RKO (cell line): ENCODE data around the gene ANKRD65.
"Not testable (repeated sequence)": the region's sequence is repeated elsewhere in the genome, so short reads cannot be mapped to it uniquely, and the experiment has no call there.

Experiments
- DNase-seq: peaks from one replicate; pipeline ENCODE4 v3.0.0-alpha.2; 2016; ENCODE audit warnings: low spot score

ANKRD65 gene

DNA sequence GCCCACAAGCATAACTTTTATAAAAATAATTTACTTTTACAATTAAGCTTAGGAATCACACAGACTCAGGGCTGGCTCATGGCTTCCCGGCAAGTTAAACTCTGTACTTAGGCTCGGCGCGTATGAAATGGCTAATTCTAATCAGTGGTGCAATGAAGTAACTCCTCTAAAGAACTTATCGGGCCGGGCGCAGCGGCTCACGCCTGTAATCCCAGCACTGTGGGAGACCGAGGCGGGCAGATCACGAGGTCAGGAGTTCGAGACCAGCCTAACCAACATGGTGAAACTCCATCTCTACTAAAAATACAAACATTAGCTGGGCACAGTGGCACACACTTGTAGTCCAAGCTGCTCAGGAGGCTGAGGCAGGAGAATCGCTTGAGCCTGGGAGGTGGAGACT lies 51.0 kb downstream of the ANKRD65 start:
- not testable (repeated sequence) for DNase-seq
